ENCODE results near the gene ETV1.

DNA sequence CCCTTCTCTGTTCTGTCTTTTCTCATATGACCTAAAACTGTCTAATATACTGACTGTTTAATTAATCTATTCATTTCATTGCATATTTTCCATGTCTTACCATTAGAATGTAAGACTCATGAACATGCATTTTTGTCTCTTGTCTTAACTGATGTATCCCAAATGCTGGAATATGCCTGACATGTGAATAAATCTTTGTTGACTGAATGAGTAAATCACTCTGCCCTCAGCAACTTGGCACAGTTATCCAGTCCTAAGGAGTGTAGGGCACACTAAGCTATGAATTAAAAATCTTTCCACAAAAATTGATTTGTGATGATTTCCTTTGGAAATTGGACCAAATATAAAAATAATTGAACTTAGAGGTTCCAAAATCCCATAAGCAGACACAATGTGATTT is 111.3 kb downstream of the ETV1 start:
- TF ChIP-seq, protein P1, sequence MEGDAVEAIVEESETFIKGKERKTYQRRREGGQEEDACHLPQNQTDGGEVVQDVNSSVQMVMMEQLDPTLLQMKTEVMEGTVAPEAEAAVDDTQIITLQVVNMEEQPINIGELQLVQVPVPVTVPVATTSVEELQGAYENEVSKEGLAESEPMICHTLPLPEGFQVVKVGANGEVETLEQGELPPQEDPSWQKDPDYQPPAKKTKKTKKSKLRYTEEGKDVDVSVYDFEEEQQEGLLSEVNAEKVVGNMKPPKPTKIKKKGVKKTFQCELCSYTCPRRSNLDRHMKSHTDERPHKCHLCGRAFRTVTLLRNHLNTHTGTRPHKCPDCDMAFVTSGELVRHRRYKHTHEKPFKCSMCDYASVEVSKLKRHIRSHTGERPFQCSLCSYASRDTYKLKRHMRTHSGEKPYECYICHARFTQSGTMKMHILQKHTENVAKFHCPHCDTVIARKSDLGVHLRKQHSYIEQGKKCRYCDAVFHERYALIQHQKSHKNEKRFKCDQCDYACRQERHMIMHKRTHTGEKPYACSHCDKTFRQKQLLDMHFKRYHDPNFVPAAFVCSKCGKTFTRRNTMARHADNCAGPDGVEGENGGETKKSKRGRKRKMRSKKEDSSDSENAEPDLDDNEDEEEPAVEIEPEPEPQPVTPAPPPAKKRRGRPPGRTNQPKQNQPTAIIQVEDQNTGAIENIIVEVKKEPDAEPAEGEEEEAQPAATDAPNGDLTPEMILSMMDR (IDR thresholded peaks at IDR 0.05 in 4 of 5, conservative IDR thresholded peaks at IDR 0.05 in 1 of 5) = no peak
- no peak for TF ChIP-seq POLR2A (IDR thresholded peaks at IDR 0.05)

Data from gastrocnemius medialis (tissue), 4 donors.